Left ventricle myocardium superior (tissue), 1 donor: ENCODE measurements around the gene SYNGR3. TPM values are rescaled to one million over a fixed set of nuclear protein-coding genes. Genes with fewer than 3 reads are reported as not detected.
A peak's percentile ranks its signal among the peaks of the same experiment; 100 is the strongest.
"Not testable (repeated sequence)": the region's sequence is repeated elsewhere in the genome, so short reads cannot be mapped to it uniquely, and the experiment has no call there.

Experiments
- ATAC-seq: fragments of 200-7000 bp; cut with Tn5 transposase; one replicate; pipeline ENCODE4 v1.9.1; 2020; ENCODE audit warnings: mild to moderate bottlenecking, moderate library complexity
- DNase-seq: peaks from one replicate; pipeline ENCODE4 v3.0.0-alpha.2; 2020
- intact Hi-C: fragments of 100-400 bp; cut with micrococcal nuclease; formaldehyde crosslinking; loops from one replicate; pipeline ENCODE4 v1.11.0; 2022
- total RNA-seq: library from RNA; stranded (reverse); fragmentation: NEBNext Ultra II Directional; extraction: Animal tissue kit (Norgen Biotek cat#: 25700); gene quantifications from one replicate; pipeline ENCODE4 v1.2.1, GENCODE V29; 2021
- donor health status: DM: no; HTN: yes; CAD: no; lungs with severe emphysema.

Gene SYNGR3
- total RNA-seq, 1 donor from 2014 or later, result 1.0 TPM

GRCh38 chr16:1958143-1958491, 31.7 kb upstream of the SYNGR3 start:
- DNase-seq, intact Hi-C loops, ATAC-seq: not testable (repeated sequence)

- intact Hi-C loops, result no loop called here
- ATAC-seq (peak; percentile 0), DNase-seq (no peak)
Measured at GRCh38 chr16:1958715-1959268, 31.0 kb upstream of the SYNGR3 start.

- ATAC-seq (peak; percentile 90), DNase-seq (peak; percentile 98)
- intact Hi-C loops, result no loop called here
Measured at GRCh38 chr16:1959269-1960039, 30.3 kb upstream of the SYNGR3 start, which contains the start of gene NDUFB10. NDUFB10 (plus strand) TSS chr16:1959538; CDS start chr16:1959625, 87 bp downstream.

GRCh38 chr16:1960665-1961630, 28.8 kb upstream of the SYNGR3 start:
- intact Hi-C loops, result no loop called here
- no peak for ATAC-seq

GRCh38 chr16:1961651-1962067, 28.1 kb upstream of the SYNGR3 start:
- DNase-seq, result no peak
- no peak for ATAC-seq
- intact Hi-C loops, result no loop called here

More at GRCh38 chr16:1960665-1961630, 28.8 kb upstream of the SYNGR3 start:
- no peak for DNase-seq

GRCh38 chr16:1962161-1963153, 27.3 kb upstream of the SYNGR3 start:
- ATAC-seq, DNase-seq, intact Hi-C loops: not testable (repeated sequence)

GRCh38 chr16:1963806-1964505, 25.8 kb upstream of the SYNGR3 start:
- ATAC-seq, result peak; percentile 9
- DNase-seq, result no peak
- intact Hi-C loops, result no loop called here

- intact Hi-C loops, result no loop called here
- DNase-seq, result peak; percentile 100
- peak; percentile 97 for ATAC-seq
Measured at GRCh38 chr16:1964506-1965395, 25.0 kb upstream of the SYNGR3 start, which contains the start of gene RPS2. RPS2 (minus strand) TSS chr16:1964826; CDS start chr16:1964625, 201 bp downstream.

- no peak for DNase-seq
- no peak for ATAC-seq
- intact Hi-C loops, result no loop called here
Measured at GRCh38 chr16:1965396-1966001, 24.3 kb upstream of the SYNGR3 start.

- intact Hi-C loops, result no loop called here
- DNase-seq (no peak), ATAC-seq (no peak)
Measured at GRCh38 chr16:1966460-1966859, 23.3 kb upstream of the SYNGR3 start, which contains the start of gene RNF151. RNF151 (plus strand) TSS chr16:1966856; CDS start chr16:1966882, 26 bp downstream.

- no peak for ATAC-seq
- DNase-seq, result no peak
Measured at GRCh38 chr16:1968146-1968953, 21.4 kb upstream of the SYNGR3 start.

GRCh38 chr16:1971796-1972489, 17.8 kb upstream of the SYNGR3 start, which contains the start of gene TBL3:
TBL3 (plus strand) TSS chr16:1972053; CDS start chr16:1972165, 112 bp downstream.
- peak; percentile 97 for DNase-seq
- intact Hi-C loops, result no loop called here
- peak; percentile 96 for ATAC-seq

More at GRCh38 chr16:1968146-1968953, 21.4 kb upstream of the SYNGR3 start:
- intact Hi-C loops, result no loop called here

GRCh38 chr16:1972490-1972877, 17.3 kb upstream of the SYNGR3 start:
- no peak for DNase-seq
- ATAC-seq, result no peak
- intact Hi-C loops, result no loop called here

GRCh38 chr16:1973461-1974156, 16.2 kb upstream of the SYNGR3 start:
- DNase-seq, result no peak
- intact Hi-C loops, result no loop called here

More at GRCh38 chr16:1973461-1974156, 16.2 kb upstream of the SYNGR3 start:
- ATAC-seq, result no peak
